Activated T-cell treated with anti-CD3 and anti-CD28 coated beads, Interleukin-2, amount 50 U/mL, for 24 hours (primary cell): Measurements from ENCODE around the gene ADAM19.

Experiments
- DNase-seq: peaks from one replicate; pipeline ENCODE4 v3.0.0-alpha.2; 2020
- H3K27ac Mint-ChIP-seq: 2 replicates; pipeline ENCODE4 v1.8.0; 2020; ENCODE audit warnings: mild to moderate bottlenecking, mixed read lengths
- H3K27me3 Mint-ChIP-seq: 2 replicates; pipeline ENCODE4 v1.8.0; 2020; ENCODE audit warnings: mixed read lengths
- H3K36me3 Mint-ChIP-seq: 2 replicates; pipeline ENCODE4 v1.8.0; 2020; ENCODE audit warnings: low read depth, mixed read lengths
- H3K4me1 Mint-ChIP-seq: 2 replicates; pipeline ENCODE4 v1.8.0; 2020; ENCODE audit warnings: low read depth, mixed read lengths
- H3K4me3 Mint-ChIP-seq: 2 replicates; pipeline ENCODE4 v1.8.0; 2020; ENCODE audit warnings: mild to moderate bottlenecking, moderate library complexity, mixed read lengths
- H3K9me3 Mint-ChIP-seq: 2 replicates; pipeline ENCODE4 v1.8.0; 2020; ENCODE audit warnings: mixed read lengths

Gene ADAM19

DNA sequence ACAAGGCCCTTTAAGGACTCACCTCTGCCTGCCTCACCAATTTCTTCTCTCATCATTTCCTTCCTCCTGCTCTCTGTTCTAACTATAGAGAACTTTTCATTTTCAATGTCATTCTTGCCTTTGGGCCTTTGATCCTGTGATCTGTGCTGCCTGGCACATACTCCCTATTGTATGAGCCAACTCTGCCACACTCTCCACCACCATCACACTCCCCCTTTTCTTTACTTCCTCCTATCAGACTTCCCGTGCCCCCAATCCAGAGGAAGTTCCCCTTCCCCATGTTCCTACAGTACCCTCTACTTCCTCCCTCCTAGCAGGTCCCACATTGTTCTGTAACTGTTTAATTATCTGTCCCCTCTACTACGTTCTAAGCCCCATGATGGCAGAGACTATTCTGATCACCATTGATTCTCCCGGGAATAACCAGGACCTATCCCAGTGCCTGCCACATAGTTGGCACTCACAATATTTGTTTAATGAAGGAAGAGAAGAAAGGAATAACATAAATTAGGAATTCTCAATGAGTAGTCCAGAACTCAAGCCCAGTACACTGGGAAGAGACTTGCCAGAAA is 27.5 kb downstream of the ADAM19 start:
- H3K27me3 Mint-ChIP-seq, result no peaks in the 10 kb centered on the region
- H3K9me3 Mint-ChIP-seq, result no peaks in the 10 kb centered on the region
- no peak for DNase-seq
- peaks cover 27% of the 10 kb centered on the region for H3K36me3 Mint-ChIP-seq
- peaks cover 85% of the 10 kb centered on the region for H3K4me1 Mint-ChIP-seq
- H3K4me3 Mint-ChIP-seq, result no peak overlapping the region
- H3K27ac Mint-ChIP-seq, result peak overlapping the region; percentile 50

DNA sequence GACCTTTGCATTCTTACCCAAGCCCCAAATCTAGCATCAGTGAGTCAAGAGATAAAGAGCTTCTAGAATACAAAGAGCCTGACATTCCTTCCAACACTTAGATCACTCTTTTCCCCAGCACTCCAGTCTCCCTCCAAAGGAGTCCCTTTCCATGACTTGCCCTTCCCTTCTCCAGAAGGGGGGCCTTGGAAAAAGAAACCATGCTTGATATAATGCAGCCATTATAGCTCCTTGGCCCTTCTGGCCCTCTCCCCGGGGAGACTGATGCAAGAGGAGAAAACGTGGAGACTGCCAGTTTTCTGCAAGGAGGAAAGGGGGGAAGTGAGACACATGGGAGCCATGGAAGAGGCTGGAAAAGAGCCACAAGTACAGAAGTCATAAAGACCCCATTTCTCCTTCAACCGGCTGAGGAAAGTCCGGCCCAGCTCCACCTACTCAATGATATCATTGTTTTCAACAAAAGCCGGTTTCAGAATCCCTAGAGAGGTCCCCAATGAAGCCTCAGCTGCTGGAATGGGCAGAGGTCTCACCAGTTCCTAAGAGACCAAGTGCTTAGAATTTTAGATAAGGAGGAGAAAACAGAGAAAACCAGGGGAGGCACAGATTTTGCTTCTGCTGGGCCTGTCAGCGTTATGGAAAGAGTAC is 29.0 kb downstream of the ADAM19 start:
- peaks cover 91% of the 10 kb centered on the region for H3K4me1 Mint-ChIP-seq
- peaks cover 23% of the 10 kb centered on the region for H3K36me3 Mint-ChIP-seq
- DNase-seq, result no peak
- H3K27ac Mint-ChIP-seq, result peak overlapping the region; percentile 53
- no peaks in the 10 kb centered on the region for H3K9me3 Mint-ChIP-seq
- no peaks in the 10 kb centered on the region for H3K27me3 Mint-ChIP-seq
- no peak overlapping the region for H3K4me3 Mint-ChIP-seq

GRCh38 chr5:157545610-157546310 is 29.8 kb downstream of the ADAM19 start:
- Mint-ChIP-seq H3K36me3 (peaks cover 19% of the 10 kb centered on the region), H3K4me1 (peaks cover 95% of the 10 kb centered on the region), H3K4me3 (peak overlapping the region; percentile 44), H3K9me3 (no peaks in the 10 kb centered on the region), H3K27me3 (no peaks in the 10 kb centered on the region), H3K27ac (peak overlapping the region; percentile 90)
- no peak for DNase-seq

DNA sequence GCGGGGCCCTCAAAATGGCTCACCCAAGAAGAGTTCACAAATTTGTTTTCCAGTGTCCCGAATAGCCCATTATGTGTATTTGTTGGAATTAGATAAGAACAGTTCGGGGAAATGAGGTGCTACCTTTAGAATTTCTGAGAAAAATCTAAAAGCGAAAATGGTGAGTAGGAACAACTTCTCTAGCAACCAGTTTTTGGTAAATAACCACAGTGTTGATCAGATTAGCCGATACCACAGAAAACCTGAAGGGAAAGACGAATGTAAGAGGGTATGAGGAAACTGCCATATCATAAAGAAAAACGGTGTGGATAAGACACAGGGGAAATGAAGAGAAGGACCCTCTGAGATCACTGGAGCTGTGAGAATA is 31.0 kb downstream of the ADAM19 start:
- peak overlapping the region; percentile 90 for H3K27ac Mint-ChIP-seq
- no peaks in the 10 kb centered on the region for H3K27me3 Mint-ChIP-seq
- peak overlapping the region; percentile 44 for H3K4me3 Mint-ChIP-seq
- H3K4me1 Mint-ChIP-seq, result peaks cover 95% of the 10 kb centered on the region
- no peak for DNase-seq
- H3K9me3 Mint-ChIP-seq, result no peaks in the 10 kb centered on the region
- H3K36me3 Mint-ChIP-seq, result peaks cover 15% of the 10 kb centered on the region

GRCh38 chr5:157543825-157544622 is 31.6 kb downstream of the ADAM19 start:
- peak overlapping the region; percentile 44 for H3K4me3 Mint-ChIP-seq
- H3K27me3 Mint-ChIP-seq, result no peaks in the 10 kb centered on the region
- peak overlapping the region; percentile 90 for H3K27ac Mint-ChIP-seq
- H3K36me3 Mint-ChIP-seq, result peaks cover 17% of the 10 kb centered on the region
- no peaks in the 10 kb centered on the region for H3K9me3 Mint-ChIP-seq
- H3K4me1 Mint-ChIP-seq, result peaks cover 95% of the 10 kb centered on the region
- DNase-seq, result peak; percentile 48

DNA sequence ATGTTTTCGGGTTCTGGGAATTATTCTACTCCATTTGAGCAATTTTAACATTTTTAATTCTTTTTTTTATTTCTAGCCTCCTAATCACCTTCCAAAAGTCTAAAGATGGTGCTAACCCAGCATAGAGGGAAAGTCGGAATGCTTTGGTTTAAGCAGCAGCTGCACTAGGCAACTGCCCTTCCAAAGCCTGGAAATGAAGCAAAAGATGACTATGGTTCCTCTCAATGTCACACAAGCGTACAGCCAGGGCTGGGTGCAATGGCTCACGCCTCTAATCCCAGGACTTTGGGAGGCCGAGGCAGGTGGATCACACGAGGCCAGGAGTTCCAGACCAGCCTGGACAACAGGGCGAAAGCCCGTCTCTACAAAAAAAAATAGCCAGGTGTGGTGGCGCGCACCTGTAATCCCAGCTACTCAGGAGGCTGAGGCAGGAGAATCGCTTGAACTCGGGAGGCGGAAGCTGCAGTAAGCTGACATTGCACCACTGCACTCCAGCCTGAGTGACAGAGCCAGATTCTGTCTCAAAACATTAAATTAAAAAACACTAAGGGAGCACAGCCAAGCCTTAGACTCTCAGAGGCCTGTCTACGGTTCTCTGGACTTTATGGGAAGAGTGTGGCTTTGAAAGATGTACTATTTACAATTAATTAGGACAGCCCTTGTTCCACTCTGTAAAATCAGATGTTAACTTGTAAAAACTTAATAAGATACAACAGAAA is 33.1 kb downstream of the ADAM19 start:
- Mint-ChIP-seq H3K4me1 (peaks cover 90% of the 10 kb centered on the region), H3K36me3 (peaks cover 28% of the 10 kb centered on the region), H3K27me3 (no peaks in the 10 kb centered on the region), H3K27ac (peak overlapping the region; percentile 90), H3K4me3 (no peak overlapping the region), H3K9me3 (no peaks in the 10 kb centered on the region)
- no peak for DNase-seq

- DNase-seq, result no peak
- Mint-ChIP-seq H3K4me1 (peaks cover 84% of the 10 kb centered on the region), H3K27me3 (no peaks in the 10 kb centered on the region), H3K4me3 (peak overlapping the region; percentile 52), H3K27ac (peak overlapping the region; percentile 90), H3K36me3 (peaks cover 36% of the 10 kb centered on the region), H3K9me3 (no peaks in the 10 kb centered on the region)
Measured at GRCh38 chr5:157541447-157542118, 34.0 kb downstream of the ADAM19 start.

DNA sequence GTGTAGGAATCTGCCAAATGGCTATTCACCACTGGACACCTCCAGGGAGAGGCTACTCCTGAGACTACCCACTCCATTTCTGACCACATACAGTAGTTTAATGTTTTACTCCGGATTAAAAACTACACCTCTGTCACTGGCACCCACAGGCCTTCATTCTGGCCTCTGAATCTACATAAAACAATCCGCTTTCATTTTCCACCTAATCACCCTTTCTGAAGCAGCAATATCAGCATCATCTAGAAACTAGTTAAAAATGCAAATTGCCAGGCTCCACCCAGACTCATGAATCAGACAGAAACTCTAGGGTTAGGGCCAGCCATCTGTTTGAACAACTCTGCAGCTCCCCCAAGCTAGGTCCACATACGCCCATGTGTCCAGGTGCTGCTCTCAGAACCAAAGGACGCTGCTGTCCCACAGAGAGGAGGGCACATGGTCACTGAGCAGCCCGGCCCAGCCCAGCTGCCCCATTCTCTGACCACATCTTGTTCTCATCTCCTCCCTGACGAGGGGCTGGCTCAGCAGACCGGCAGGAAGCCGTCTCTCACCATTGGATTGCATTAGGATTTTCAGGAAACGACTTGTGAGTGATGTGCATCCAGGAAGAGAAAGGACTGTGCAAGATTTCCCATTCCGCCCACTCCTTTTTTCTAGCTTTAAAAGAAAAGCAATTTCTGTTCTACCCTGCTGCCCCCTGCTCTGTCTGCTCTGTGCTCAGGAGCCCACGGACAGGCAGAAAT is 34.7 kb downstream of the ADAM19 start:
- peak; percentile 63 for DNase-seq
- Mint-ChIP-seq H3K36me3 (peaks cover 37% of the 10 kb centered on the region), H3K4me1 (peaks cover 77% of the 10 kb centered on the region), H3K9me3 (no peaks in the 10 kb centered on the region), H3K4me3 (peak overlapping the region; percentile 52), H3K27me3 (no peaks in the 10 kb centered on the region), H3K27ac (peak overlapping the region; percentile 90)

DNA sequence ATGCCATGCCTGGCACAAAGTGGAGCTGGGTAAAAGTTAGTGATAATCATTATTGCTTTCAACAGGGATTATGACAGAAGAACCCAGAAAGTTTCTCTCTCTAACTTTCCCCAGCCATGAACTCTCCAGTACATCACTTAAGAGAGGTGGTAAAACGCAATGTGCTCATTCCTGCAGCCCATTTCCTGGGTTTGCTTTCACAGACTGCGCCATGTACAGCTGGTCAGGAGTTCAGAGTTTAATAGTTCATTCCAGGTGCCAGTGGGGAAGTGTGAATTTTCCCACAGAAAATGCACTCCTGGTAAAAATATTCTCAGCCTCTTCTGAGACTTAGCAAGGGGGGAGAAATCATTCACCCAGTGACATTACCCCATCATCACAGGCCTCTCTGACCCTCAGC is 35.5 kb downstream of the ADAM19 start:
- Mint-ChIP-seq H3K4me3 (peak overlapping the region; percentile 52), H3K4me1 (peaks cover 74% of the 10 kb centered on the region), H3K9me3 (no peaks in the 10 kb centered on the region)

DNA sequence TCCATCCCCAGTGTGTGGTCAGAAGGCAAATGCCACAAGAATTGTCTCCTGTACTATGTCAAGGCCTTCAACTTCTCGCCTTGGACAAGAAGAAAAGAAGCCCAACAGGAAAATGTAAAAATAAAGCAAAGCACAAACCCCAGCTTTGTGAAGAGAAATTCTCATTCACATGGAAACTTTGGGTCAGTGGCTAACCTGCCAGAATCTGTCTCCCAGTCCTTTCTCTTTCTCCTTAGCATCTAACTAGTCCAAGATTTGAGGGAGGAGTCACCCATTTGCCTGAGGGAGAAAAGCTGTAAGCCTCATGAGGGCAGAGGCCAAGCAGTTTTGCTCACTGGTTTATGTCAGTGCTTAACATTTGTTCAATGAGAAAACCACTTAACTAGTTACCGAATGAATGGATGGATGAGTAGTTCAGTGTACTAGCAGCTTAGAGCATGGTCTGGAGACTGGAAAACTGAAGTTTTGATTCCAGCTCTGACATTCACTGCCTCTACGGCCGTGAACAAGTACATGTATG is 36.0 kb downstream of the ADAM19 start:
- peak overlapping the region; percentile 52 for H3K4me3 Mint-ChIP-seq
- H3K4me1 Mint-ChIP-seq, result peaks cover 73% of the 10 kb centered on the region
- no peaks in the 10 kb centered on the region for H3K27me3 Mint-ChIP-seq
- no peak for DNase-seq
- peaks cover 45% of the 10 kb centered on the region for H3K36me3 Mint-ChIP-seq
- no peaks in the 10 kb centered on the region for H3K9me3 Mint-ChIP-seq
- peak overlapping the region; percentile 90 for H3K27ac Mint-ChIP-seq

More for the DNA sequence above, 35.5 kb downstream of the ADAM19 start:
- no peak for DNase-seq
- Mint-ChIP-seq H3K27ac (peak overlapping the region; percentile 90), H3K27me3 (no peaks in the 10 kb centered on the region), H3K36me3 (peaks cover 44% of the 10 kb centered on the region)

DNA sequence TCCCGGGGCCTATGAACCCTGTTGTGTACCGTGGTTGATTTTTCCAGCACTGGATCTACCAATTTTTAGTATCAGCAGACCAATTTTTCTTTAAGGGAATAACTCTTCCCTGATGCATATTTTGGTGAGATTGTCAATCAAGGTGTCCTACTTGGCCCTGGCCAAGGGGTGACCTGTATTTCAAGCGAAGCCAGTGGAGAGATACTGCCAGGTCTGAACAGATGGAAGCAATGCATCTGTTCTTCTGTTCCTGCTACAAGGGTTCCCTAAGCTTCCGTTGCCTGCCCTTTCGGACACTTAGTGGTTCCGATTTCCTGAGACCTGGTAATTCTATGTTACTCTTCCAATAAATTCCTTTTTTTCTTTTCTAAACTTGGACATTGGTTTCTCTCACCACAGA is 37.3 kb downstream of the ADAM19 start:
- Mint-ChIP-seq H3K27ac (peak overlapping the region; percentile 40), H3K9me3 (no peaks in the 10 kb centered on the region), H3K4me1 (peaks cover 66% of the 10 kb centered on the region), H3K4me3 (no peak overlapping the region), H3K27me3 (no peaks in the 10 kb centered on the region), H3K36me3 (peaks cover 47% of the 10 kb centered on the region)
- DNase-seq, result no peak

DNA sequence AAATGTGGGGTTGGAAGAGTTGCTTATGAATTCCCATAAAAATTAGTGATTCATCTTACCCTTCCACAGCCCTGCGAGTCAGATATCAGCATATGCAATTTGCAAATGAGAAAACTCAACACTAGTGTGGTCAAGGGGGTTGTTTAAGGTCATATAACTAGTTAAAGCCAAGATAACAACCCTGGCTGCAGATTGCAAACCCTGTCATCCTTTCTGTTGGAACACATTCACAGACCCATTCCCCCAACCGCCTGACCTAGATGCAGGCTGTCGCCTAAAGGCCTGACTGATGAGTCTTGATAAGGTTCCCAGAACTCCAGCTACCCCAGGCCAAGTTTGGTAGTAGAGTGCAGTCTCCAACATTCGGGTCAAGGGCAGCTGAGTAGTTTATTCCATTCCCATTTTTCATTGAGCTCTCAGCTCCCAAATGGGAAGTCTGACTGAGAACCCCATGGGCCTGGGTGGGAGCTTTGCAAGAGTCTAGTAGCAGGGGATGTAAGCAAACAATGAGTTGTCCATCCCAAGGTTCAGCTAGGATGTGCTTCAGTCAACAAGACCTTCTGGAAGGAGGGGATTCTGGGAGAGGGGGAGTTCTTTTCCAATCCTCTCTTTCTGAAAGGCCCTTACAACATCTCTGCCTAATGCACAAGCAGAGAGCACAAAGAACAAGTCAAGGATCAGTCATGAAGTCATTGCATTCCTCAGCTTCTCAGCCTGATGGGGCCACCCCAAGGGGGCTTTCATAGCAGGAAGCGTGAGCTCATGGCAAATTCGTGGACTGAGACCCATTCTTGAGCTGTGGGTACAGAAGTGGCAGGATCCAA is 40.3 kb downstream of the ADAM19 start:
- Mint-ChIP-seq H3K4me1 (peaks cover 37% of the 10 kb centered on the region), H3K9me3 (no peaks in the 10 kb centered on the region), H3K27ac (no peak overlapping the region), H3K4me3 (no peak overlapping the region), H3K36me3 (peaks cover 71% of the 10 kb centered on the region), H3K27me3 (no peaks in the 10 kb centered on the region)
- DNase-seq, result no peak
